HepG2 (cell line): Measurements from ENCODE around the gene LDLR.
A peak's percentile ranks its signal among the peaks of the same experiment; 100 is the strongest.

Source experiments
- CEBPB ChIP-seq: IDR thresholded peaks from 2 replicates; pipeline ENCODE4 v1.6.1; 2011; ENCODE audit warnings: low read depth, low read length, improper control_type of control experiment, borderline replicate concordance
- CHD4 ChIP-seq: fragments of 200-600 bp; sonication (generic); IDR thresholded peaks from 2 replicates; pipeline ENCODE4 v1.7.0; 2017; ENCODE audit warnings: mild to moderate bottlenecking, low read length, borderline replicate concordance
- ETV6 ChIP-seq: sonication (generic); formaldehyde crosslinking; conservative IDR thresholded peaks from 2 replicates; pipeline ENCODE4 v1.4.0; 2020; ENCODE audit warnings: missing genetic modification reagents
- NBN ChIP-seq: fragments of 450-650 bp; conservative IDR thresholded peaks from 2 replicates; pipeline ENCODE4 v1.6.1; 2017
- TAF1 ChIP-seq: sonication (generic); formaldehyde crosslinking; IDR thresholded peaks from 2 replicates; pipeline ENCODE4 v1.4.0; 2020; ENCODE audit warnings: missing genetic modification reagents
- USF2 ChIP-seq, 2 experiments: sonication (generic) in 1 of 2; formaldehyde crosslinking in 1 of 2; IDR thresholded peaks; 2 replicates each; pipeline versions ENCODE4 v1.5.1 to v1.6.1; 2011 to 2020; ENCODE audit warnings: borderline replicate concordance in 1 of 2, low read depth in 1 of 2, low read length in 1 of 2, mild to moderate bottlenecking in 1 of 2, missing genetic modification reagents in 1 of 2, moderate library complexity in 1 of 2
- TF ChIP-seq, protein P1 (sequence below), 2 experiments: IDR thresholded peaks; 2 replicates each; pipeline ENCODE4 v1.6.1; 2011 to 2012; ENCODE audit warnings: low read length in 2 of 2, borderline replicate concordance in 1 of 2, low read depth in 1 of 2, mild to moderate bottlenecking in 1 of 2, moderate library complexity in 1 of 2

DNA sequence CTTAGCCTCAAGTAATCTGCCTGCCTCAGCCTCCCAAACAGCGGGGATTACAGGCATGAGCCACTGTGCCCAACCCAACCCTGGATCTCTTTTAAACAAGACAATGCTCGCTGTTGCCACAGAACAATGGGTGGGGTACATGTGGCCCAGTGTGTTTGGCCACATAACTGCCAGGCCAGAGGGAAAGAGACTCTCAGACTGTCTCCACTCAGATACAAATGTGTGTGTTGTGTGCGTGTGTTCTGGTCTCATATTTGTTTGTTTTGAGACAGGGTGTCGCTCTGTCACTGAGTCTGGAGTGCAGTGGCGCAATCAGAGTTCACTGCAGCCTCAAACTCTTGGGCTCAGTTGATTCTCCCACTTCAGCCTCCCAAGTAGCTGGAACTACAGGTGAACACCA lies 25.8 kb downstream of the LDLR start:
- no peak for TF ChIP-seq ETV6
- TF ChIP-seq CEBPB, result peak; percentile 48
- TF ChIP-seq NBN, result no peak
- TF ChIP-seq TAF1, result no peak
- TF ChIP-seq, protein P1, sequence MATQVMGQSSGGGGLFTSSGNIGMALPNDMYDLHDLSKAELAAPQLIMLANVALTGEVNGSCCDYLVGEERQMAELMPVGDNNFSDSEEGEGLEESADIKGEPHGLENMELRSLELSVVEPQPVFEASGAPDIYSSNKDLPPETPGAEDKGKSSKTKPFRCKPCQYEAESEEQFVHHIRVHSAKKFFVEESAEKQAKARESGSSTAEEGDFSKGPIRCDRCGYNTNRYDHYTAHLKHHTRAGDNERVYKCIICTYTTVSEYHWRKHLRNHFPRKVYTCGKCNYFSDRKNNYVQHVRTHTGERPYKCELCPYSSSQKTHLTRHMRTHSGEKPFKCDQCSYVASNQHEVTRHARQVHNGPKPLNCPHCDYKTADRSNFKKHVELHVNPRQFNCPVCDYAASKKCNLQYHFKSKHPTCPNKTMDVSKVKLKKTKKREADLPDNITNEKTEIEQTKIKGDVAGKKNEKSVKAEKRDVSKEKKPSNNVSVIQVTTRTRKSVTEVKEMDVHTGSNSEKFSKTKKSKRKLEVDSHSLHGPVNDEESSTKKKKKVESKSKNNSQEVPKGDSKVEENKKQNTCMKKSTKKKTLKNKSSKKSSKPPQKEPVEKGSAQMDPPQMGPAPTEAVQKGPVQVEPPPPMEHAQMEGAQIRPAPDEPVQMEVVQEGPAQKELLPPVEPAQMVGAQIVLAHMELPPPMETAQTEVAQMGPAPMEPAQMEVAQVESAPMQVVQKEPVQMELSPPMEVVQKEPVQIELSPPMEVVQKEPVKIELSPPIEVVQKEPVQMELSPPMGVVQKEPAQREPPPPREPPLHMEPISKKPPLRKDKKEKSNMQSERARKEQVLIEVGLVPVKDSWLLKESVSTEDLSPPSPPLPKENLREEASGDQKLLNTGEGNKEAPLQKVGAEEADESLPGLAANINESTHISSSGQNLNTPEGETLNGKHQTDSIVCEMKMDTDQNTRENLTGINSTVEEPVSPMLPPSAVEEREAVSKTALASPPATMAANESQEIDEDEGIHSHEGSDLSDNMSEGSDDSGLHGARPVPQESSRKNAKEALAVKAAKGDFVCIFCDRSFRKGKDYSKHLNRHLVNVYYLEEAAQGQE (IDR thresholded peaks at IDR 0.05; ENCODE audit: borderline replicate concordance in 1 of 2, low read depth in 1 of 2, low read length in 2 of 2), result no peak
- no peak for TF ChIP-seq CHD4
- TF ChIP-seq USF2 (IDR thresholded peaks at IDR 0.05; ENCODE audit: low read depth, low read length), result no peak
- TF ChIP-seq USF2 (CRISPR knock-in tag; IDR thresholded peaks at IDR 0.05; ENCODE audit: borderline replicate concordance), result no peak
